ENCODE data around the gene STAT1.

Gene STAT1

DNA sequence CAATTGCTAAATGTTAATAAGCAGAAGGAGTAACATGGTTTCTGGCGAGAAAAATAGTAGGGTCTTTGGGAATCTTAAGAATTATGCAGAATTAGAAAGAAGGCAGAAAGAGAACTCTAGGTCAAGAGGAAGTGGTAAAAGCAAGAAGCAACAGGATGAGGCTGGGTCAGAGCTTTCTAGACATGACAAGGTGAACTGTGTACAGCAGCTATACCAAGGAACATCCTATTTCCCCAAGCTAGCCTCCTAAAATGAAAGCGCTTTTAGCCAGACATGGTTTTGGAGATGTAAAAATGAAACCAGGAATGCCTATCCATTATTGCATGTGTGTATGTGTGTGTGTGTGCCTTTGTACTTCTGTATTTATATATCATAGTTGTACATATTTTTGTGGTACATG is 42.3 kb upstream of the STAT1 start:
- H3K27me3 ChIP-seq (ENCODE audit: low read depth, low read length), result peaks cover 36% of the 10 kb centered on the region
- no peak overlapping the region for H3K9ac ChIP-seq (ENCODE audit: low read length)
- no peak overlapping the region for H3K27ac ChIP-seq (ENCODE audit: low read length)
- no peak overlapping the region for H3K4me2 ChIP-seq (ENCODE audit: low read length)
- peaks cover 12% of the 10 kb centered on the region; the same call in 1 of the 2 replicates for H3K4me1 ChIP-seq (ENCODE audit: low read length)
- no peak overlapping the region for H3K4me3 ChIP-seq (ENCODE audit: low read length)
- TF ChIP-seq, protein P1, sequence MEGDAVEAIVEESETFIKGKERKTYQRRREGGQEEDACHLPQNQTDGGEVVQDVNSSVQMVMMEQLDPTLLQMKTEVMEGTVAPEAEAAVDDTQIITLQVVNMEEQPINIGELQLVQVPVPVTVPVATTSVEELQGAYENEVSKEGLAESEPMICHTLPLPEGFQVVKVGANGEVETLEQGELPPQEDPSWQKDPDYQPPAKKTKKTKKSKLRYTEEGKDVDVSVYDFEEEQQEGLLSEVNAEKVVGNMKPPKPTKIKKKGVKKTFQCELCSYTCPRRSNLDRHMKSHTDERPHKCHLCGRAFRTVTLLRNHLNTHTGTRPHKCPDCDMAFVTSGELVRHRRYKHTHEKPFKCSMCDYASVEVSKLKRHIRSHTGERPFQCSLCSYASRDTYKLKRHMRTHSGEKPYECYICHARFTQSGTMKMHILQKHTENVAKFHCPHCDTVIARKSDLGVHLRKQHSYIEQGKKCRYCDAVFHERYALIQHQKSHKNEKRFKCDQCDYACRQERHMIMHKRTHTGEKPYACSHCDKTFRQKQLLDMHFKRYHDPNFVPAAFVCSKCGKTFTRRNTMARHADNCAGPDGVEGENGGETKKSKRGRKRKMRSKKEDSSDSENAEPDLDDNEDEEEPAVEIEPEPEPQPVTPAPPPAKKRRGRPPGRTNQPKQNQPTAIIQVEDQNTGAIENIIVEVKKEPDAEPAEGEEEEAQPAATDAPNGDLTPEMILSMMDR (IDR thresholded peaks at IDR 0.05; ENCODE audit: low read depth, low read length), result no peak
- no peak for TF ChIP-seq EZH2phosphoT487 (IDR thresholded peaks at IDR 0.05; ENCODE audit: low read depth)
- no peaks in the 10 kb centered on the region for H4K20me1 ChIP-seq (ENCODE audit: insufficient read depth, low read length)
- no peaks in the 10 kb centered on the region for H3K9me3 ChIP-seq (ENCODE audit: insufficient read depth, low read length)
- no peak overlapping the region for H2AFZ ChIP-seq (ENCODE audit: low read depth, low read length)
- no peaks in the 10 kb centered on the region for H3K36me3 ChIP-seq (replicated peaks; ENCODE audit: low read depth, low read length)
- no peaks in the 10 kb centered on the region for H3K79me2 ChIP-seq (ENCODE audit: low read length)

DNA sequence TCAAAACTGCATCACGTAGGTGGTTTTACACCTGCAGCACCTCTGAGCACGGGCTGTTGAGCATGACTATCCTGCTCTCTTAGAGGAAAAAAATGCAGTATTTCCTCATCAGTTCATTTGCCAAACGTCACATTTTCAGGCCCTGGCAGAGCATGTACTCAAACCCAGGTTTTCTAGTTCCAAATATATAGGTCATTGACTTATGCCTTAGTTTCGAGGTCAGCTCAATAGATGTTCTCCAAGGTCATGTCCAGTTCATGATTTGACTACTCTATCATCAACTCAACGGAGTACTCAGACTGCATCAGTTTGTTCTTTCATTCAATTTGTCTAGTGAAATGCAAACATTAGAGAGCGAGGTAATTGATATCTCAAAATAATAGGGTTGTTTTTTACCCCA is 39.3 kb upstream of the STAT1 start:
- no peaks in the 10 kb centered on the region for H4K20me1 ChIP-seq (ENCODE audit: insufficient read depth, low read length)
- TF ChIP-seq, protein P1 (IDR thresholded peaks at IDR 0.05; ENCODE audit: low read depth, low read length), result no peak
- TF ChIP-seq EZH2phosphoT487 (IDR thresholded peaks at IDR 0.05; ENCODE audit: low read depth), result no peak
- H3K36me3 ChIP-seq (replicated peaks; ENCODE audit: low read depth, low read length), result no peaks in the 10 kb centered on the region
- no peaks in the 10 kb centered on the region for H3K9me3 ChIP-seq (ENCODE audit: insufficient read depth, low read length)
- peaks cover 46% of the 10 kb centered on the region for H3K27me3 ChIP-seq (ENCODE audit: low read depth, low read length)
- H3K9ac ChIP-seq (ENCODE audit: low read length), result no peak overlapping the region
- H3K27ac ChIP-seq (ENCODE audit: low read length), result no peak overlapping the region
- no peak overlapping the region for H3K4me2 ChIP-seq (ENCODE audit: low read length)
- peaks cover 12% of the 10 kb centered on the region; the same call in 1 of the 2 replicates for H3K4me1 ChIP-seq (ENCODE audit: low read length)
- no peak overlapping the region for H3K4me3 ChIP-seq (ENCODE audit: low read length)
- no peaks in the 10 kb centered on the region for H3K79me2 ChIP-seq (ENCODE audit: low read length)
- H2AFZ ChIP-seq (ENCODE audit: low read depth, low read length), result no peak overlapping the region

DNA sequence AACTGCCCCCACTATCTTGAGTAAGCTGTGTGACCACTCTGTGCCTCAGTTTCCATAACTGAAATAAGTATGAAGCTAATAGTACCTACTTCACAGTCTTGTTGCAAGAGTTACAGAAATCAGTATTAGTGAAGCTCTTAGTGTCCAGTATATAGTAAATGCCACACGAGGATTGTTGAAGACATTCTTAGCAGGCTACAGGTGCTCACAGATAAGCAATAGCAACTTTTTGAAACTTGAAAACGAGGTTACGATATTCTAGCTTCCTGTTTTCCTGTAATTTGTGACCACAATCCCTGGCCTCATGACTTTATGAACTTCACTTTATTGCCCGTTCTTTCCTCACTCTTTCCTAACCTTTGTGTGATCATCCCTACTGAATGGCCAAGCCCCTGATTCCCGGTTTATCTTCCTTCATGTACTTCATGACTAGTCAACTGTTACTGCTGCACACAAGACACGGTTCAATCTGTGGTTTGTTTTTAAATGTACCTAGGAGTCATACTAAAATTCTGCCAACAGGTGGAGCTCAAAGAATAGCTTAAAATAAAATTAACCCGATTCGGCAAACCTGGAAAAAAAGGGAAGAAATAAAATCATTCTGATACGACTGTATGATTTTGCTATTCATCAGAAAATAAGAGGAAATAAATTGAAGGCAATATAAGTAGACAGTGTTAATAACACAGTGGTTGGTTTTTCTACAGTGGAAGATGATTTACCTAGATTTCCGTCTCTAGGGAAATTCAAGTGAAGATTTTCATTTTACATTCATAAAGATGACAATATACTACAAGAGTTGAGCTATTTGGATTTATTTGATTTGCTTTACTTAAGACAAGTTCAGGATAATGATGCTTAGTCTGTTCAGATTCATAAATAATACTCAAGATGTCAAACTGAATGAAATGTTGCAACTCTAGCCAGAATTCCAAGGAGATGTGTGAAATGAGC is 38.1 kb upstream of the STAT1 start:
- Histone ChIP-seq H3K27ac (ENCODE audit: low read length) (no peak overlapping the region), H3K9me3 (ENCODE audit: insufficient read depth, low read length) (no peaks in the 10 kb centered on the region), H3K27me3 (ENCODE audit: low read depth, low read length) (peaks cover 49% of the 10 kb centered on the region), H3K4me3 (ENCODE audit: low read length) (peak overlapping the region; percentile 73), H4K20me1 (ENCODE audit: insufficient read depth, low read length) (no peaks in the 10 kb centered on the region), H3K36me3 (replicated peaks; ENCODE audit: low read depth, low read length) (no peaks in the 10 kb centered on the region), H3K4me2 (ENCODE audit: low read length) (peak overlapping the region; percentile 90), H3K9ac (ENCODE audit: low read length) (peak overlapping the region; percentile 43), H2AFZ (ENCODE audit: low read depth, low read length) (peak overlapping the region; percentile 58), H3K4me1 (ENCODE audit: low read length) (peaks cover 12% of the 10 kb centered on the region; the same call in 1 of the 2 replicates), H3K79me2 (ENCODE audit: low read length) (no peaks in the 10 kb centered on the region)
- TF ChIP-seq, protein P1 (IDR thresholded peaks at IDR 0.05; ENCODE audit: low read depth, low read length), result peak; percentile 89
- no peak for TF ChIP-seq EZH2phosphoT487 (IDR thresholded peaks at IDR 0.05; ENCODE audit: low read depth)

- Histone ChIP-seq H3K36me3 (replicated peaks; ENCODE audit: low read depth, low read length) (no peaks in the 10 kb centered on the region), H3K9me3 (ENCODE audit: insufficient read depth, low read length) (no peaks in the 10 kb centered on the region), H3K4me1 (ENCODE audit: low read length) (peaks cover 12% of the 10 kb centered on the region; the same call in 1 of the 2 replicates), H3K9ac (ENCODE audit: low read length) (no peak overlapping the region), H2AFZ (ENCODE audit: low read depth, low read length) (no peak overlapping the region), H3K4me2 (ENCODE audit: low read length) (peak overlapping the region; percentile 90), H3K27ac (ENCODE audit: low read length) (no peak overlapping the region), H3K4me3 (ENCODE audit: low read length) (no peak overlapping the region), H3K27me3 (ENCODE audit: low read depth, low read length) (peaks cover 49% of the 10 kb centered on the region), H3K79me2 (ENCODE audit: low read length) (no peaks in the 10 kb centered on the region), H4K20me1 (ENCODE audit: insufficient read depth, low read length) (no peaks in the 10 kb centered on the region)
- TF ChIP-seq, protein P1 (IDR thresholded peaks at IDR 0.05; ENCODE audit: low read depth, low read length), result no peak
- TF ChIP-seq EZH2phosphoT487 (IDR thresholded peaks at IDR 0.05; ENCODE audit: low read depth), result no peak
Observed at GRCh38 chr2:191051177-191051576, 37.2 kb upstream of the STAT1 start.
